HG03439 (cell line): Measurements from ENCODE around the gene CAPS.
A peak's percentile ranks its signal among the peaks of the same experiment; 100 is the strongest.

ENCODE experiments used
- ATAC-seq: cut with Tn5 transposase; IDR thresholded peaks from one replicate; pipeline ENCODE4 v1.9.1; 2021; ENCODE audit warnings: mild to moderate bottlenecking, moderate library complexity; ENCODE audit not compliant: unreplicated experiment

Gene CAPS

DNA sequence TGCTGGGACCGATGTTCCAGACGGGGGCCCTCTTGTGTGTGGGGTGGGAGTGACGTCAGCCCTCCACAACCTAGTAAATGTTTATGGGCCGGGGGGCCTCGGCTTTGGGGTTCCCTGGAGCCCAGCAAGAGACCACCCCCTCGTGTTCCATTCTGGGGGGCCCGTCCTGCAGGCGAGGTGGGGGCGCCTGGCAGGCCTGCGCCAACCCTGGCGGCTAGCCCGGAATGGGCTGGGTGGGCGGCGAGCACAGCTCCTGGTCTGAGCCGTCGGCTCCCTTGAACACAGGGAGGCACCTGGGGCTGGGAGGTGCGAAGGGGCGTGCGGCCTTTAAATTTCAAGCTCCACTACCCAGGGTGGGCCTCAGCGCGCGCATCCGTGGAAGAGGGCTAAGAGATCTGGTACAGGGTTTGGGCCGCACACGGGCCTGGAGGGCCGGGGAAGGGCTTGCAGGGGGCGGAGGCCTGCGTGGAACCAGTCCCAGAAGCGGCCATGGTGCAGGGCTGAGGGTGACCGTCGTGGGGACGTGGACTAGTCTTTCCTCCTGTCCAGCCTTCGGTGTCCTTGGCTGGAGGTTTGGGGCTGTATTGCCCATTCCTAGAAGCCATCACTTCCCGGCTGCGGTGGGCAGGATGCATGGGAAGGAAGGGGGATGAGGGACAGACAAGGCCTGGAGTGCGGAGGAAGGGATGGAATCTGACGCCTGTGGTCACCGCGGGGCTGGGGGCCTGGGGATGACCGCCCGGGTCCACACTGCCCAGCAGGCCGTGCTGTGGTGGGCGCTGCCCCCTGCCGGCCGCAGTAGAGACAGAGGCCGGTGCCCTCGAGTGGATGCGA is 21.9 kb upstream of the CAPS start:
- ATAC-seq, result no peak

DNA sequence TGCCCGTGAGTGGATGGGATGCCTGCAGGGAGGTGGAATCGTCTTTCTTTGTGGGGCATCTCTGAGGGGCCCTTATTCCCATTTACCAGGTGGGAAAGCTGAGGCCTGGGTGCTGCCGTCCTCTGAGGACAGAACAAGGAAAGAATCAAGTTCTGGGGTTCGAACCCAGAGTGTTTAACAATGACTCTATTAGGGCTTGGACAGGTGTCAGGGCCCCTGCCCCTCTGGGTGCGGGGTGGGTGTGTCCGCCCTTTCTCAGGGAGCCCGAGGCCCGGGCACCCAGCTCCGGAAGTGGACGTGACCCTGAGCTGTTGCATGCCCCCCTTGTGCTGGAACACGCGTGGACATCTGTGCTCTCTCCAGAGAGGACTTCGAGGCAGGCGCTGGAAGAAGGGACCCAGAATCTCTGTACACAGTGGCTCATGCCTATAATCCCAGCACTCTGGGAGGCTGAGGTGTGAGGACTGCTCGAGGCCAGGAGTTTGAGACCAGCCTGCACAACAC is 21.2 kb upstream of the CAPS start:
- no peak for ATAC-seq

DNA sequence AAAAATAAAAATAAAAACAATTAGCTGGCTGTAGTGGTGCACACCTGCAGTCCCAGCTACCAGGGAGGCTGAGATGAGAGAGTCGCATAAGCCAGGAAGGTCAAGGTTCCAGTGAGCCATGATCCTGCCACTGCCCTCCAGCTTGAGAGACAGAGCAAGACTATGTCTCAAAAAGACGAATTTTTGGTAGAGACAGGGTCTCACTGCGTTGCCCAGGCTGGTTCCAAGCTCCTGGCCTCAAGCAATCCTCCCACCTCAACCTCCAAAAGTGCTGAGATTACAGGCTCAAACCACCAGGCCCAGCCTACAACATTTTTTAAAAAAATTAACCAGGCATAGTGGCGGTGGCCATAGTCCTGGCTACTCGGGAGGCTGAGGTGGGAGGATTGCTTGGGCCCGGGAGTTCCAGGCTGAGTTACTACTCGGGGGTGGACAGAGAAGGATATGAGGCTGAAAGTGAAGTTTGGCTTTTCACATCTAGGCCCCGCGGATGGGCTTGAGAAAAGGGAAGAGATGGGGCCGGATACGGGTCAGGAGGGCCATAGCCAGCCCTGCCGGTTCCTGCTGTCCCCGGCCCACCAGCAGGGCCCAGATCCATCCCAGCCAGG is 20.7 kb upstream of the CAPS start:
- ATAC-seq, result no peak

GRCh38 chr19:5893907-5894703 is 19.9 kb upstream of the CAPS start:
- ATAC-seq, result no peak

DNA sequence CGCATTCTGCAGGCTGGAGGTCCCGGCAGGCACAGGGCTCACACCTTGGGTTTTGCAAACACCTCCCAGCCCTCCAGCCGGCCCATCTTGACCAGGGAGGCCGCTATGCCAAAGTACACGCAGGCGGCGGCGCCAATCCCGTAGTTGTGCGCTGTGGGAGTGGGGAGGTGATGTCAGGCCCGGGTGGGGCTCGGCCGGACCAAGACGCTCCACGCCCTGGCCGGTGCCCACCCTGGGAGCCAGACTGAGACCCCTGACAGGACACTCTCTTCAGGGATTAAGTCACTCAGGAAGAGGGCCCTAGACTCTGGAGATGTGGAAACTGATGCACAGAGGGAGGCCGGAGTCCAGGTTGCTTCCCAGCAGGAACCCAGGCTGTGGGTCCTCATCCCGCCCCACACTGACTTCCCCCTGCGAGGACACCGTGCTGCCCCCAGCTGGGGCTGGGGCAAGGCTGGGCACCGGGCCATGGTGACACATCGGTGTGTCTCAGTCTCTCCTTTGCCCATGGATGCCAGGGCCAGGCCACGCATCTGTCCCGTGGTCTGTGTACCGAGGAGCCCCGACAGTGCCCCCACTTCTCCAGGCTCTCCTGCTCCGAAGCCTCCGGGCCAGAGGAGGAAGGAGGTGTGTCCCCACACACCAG is 19.2 kb upstream of the CAPS start:
- ATAC-seq, result no peak

GRCh38 chr19:5895409-5895808 is 18.6 kb upstream of the CAPS start:
- ATAC-seq, result no peak

GRCh38 chr19:5895890-5896289 is 18.2 kb upstream of the CAPS start:
- no peak for ATAC-seq

GRCh38 chr19:5896365-5897076 is 17.5 kb upstream of the CAPS start:
- no peak for ATAC-seq

GRCh38 chr19:5897189-5897969 is 16.7 kb upstream of the CAPS start:
- ATAC-seq, result no peak

GRCh38 chr19:5899728-5900526 is 14.1 kb upstream of the CAPS start:
- ATAC-seq, result no peak

GRCh38 chr19:5900976-5901375 is 13.1 kb upstream of the CAPS start:
- no peak for ATAC-seq

DNA sequence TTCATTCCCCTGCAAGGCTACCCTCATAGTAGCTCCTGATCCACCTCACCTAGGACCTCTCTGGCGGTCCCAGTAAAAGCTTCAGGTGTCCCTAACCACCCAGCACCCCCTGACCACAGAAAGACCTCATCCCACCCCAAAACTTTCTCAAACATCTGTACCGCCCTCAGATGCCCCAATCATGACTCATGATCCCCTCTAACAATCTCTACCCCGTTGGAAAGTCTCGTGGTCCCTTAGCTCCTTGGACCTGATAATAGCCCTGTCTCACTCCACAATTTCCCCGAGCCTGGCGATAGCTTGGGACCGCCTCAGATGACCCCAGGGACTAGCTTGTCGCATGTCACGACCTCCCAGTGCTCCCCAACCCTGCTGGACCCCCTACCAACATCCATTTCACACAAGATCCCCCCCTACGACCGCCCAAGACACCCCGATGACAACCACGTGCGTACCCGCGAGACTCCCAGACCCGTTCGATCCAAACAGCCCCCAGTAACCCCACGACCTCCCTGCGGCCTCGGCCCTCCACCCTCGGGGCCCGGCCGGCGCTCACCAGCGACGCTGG is 10.9 kb upstream of the CAPS start:
- ATAC-seq, result no peak

DNA sequence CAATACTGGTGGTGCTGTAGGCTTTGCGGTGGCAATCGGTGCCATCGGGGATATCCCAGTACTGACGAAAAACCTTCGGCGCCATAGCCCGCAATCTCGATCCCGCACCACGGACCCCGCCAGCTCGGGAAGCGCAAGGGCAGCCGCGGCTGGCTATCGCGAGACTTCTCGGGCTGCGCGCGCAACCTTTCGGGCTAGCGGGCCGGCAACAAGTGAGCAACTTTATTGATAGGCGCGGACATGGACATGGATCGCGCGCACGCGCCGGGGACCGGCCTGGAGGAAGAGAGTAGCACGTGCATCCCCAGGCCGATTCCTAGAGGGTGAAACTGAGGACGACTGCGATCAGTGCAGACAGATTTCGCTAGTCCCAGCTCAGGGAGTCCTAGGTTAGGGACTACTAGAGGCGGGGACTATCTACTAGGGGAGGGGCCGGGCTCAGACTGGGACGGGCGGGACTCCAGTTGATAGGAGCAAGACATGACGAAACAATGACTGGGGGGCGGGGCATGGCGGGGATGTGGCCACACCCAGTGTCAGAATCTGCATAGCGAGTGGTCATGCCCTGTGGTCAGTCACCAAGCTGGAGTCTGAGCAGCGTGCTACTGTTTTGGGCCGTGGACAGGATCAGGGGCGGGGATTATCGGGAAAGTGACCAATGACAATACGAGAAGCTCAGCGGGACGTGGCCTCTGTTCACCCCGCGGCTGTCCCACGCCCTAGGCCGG is 10.3 kb upstream of the CAPS start, which contains the start of gene NDUFA11:
Gene NDUFA11, minus strand, starts transcription at position 167 of the 728 bp plus-strand sequence. Its CDS starts 82 bp downstream, at position 85.
- peak; percentile 41 for ATAC-seq

- ATAC-seq, result peak; percentile 78
Observed at GRCh38 chr19:5904352-5905113, 9.5 kb upstream of the CAPS start, which contains the start of gene VMAC. TSS of gene VMAC (plus strand) at chr19:5904872. CDS start at chr19:5904891, 19 bp downstream.

GRCh38 chr19:5905114-5905778 is 8.8 kb upstream of the CAPS start:
- ATAC-seq, result no peak

DNA sequence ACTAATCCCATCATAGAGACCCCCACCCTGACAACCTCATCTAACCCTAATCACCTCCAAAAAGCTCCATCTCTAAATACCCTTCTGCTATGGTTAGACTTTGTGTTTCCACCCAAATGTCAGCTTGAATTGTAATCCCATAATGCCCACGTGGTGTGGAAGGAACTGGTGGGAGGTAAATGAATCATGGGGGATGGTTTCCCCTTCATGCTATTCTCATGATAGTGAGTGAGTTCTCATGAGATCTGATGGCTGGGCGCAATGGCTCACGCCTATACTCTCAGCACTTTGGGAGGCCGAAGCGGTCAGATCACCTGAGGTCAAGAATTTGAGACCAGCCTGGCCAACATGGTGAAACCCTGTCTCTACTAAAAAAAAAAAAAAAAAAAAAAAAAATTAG is 6.8 kb upstream of the CAPS start:
- no peak for ATAC-seq
